GM23338 (cell line): Measurements from ENCODE around the gene SYNE1.

ENCODE experiments used
- ETS1 ChIP-seq: IDR thresholded peaks from 2 replicates; pipeline ENCODE4 v1.6.1; 2016; ENCODE audit warnings: antibody characterized with exemption
- EZH2 ChIP-seq: fragments of 200-600 bp; sonication (generic); IDR thresholded peaks from one replicate; pipeline ENCODE4 v1.8.0; 2017; ENCODE audit warnings: antibody characterized with exemption, mild to moderate bottlenecking, low read depth; ENCODE audit not compliant: unreplicated experiment
- EZH2phosphoT487 ChIP-seq: fragments of 200-600 bp; sonication (generic); IDR thresholded peaks from one replicate; pipeline ENCODE4 v1.8.1; 2018; ENCODE audit warnings: antibody characterized with exemption; ENCODE audit not compliant: unreplicated experiment
- NANOG ChIP-seq: IDR thresholded peaks from 2 replicates; pipeline ENCODE4 v1.6.1; 2016; ENCODE audit warnings: antibody characterized with exemption, borderline replicate concordance
- POLR2AphosphoS5 ChIP-seq: IDR thresholded peaks from 2 replicates; pipeline ENCODE4 v1.6.1; 2016; ENCODE audit warnings: antibody characterized with exemption, low read depth
- STAT1 ChIP-seq: IDR thresholded peaks from one replicate; pipeline ENCODE4 v1.6.1; 2016; ENCODE audit warnings: antibody characterized with exemption; ENCODE audit not compliant: unreplicated experiment
- TF ChIP-seq, protein P1 (sequence below), 2 experiments: fragments of 200-600 bp in 1 of 2; sonication (generic) in 1 of 2; conservative IDR thresholded peaks; 2 replicates each; pipeline versions ENCODE4 v1.5.1 to v1.6.1; 2016 to 2017; ENCODE audit warnings: antibody characterized with exemption in 2 of 2, low read depth in 2 of 2, mild to moderate bottlenecking in 2 of 2, moderate library complexity in 1 of 2
- TF ChIP-seq, protein P2 (sequence below): IDR thresholded peaks from one replicate; pipeline ENCODE4 v1.6.1; 2018; ENCODE audit warnings: antibody characterized with exemption; ENCODE audit not compliant: unreplicated experiment
- TF ChIP-seq, protein P3 (sequence below): fragments of 250-450 bp; sonication (Bioruptor Pico); IDR thresholded peaks from 2 replicates; pipeline ENCODE4 v1.5.0; 2020; ENCODE audit warnings: mild to moderate bottlenecking, moderate library complexity

DNA sequence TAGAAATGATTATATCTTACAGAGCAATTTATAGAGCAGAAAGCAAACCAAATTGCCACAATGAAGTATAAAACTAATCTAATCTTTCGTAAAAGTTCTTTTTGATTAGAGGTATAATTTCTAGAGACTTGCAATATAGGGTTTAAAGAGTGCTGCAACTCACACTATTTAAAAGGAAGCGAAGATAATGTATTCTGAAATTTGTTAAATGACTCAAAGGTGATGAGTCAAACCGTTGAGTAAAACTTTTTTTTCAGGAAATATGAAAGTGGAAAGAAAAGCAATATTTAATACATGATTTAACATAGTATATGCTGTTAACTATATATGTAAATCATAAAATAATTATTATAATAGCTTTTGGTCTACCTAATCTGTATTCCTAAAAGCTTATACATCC lies 133.6 kb downstream of the SYNE1 start:
- TF ChIP-seq EZH2 = no peak
- TF ChIP-seq, protein P1, sequence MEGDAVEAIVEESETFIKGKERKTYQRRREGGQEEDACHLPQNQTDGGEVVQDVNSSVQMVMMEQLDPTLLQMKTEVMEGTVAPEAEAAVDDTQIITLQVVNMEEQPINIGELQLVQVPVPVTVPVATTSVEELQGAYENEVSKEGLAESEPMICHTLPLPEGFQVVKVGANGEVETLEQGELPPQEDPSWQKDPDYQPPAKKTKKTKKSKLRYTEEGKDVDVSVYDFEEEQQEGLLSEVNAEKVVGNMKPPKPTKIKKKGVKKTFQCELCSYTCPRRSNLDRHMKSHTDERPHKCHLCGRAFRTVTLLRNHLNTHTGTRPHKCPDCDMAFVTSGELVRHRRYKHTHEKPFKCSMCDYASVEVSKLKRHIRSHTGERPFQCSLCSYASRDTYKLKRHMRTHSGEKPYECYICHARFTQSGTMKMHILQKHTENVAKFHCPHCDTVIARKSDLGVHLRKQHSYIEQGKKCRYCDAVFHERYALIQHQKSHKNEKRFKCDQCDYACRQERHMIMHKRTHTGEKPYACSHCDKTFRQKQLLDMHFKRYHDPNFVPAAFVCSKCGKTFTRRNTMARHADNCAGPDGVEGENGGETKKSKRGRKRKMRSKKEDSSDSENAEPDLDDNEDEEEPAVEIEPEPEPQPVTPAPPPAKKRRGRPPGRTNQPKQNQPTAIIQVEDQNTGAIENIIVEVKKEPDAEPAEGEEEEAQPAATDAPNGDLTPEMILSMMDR (conservative IDR thresholded peaks at IDR 0.05; ENCODE audit: low read depth in 2 of 2) = no peak
- TF ChIP-seq, protein P2, sequence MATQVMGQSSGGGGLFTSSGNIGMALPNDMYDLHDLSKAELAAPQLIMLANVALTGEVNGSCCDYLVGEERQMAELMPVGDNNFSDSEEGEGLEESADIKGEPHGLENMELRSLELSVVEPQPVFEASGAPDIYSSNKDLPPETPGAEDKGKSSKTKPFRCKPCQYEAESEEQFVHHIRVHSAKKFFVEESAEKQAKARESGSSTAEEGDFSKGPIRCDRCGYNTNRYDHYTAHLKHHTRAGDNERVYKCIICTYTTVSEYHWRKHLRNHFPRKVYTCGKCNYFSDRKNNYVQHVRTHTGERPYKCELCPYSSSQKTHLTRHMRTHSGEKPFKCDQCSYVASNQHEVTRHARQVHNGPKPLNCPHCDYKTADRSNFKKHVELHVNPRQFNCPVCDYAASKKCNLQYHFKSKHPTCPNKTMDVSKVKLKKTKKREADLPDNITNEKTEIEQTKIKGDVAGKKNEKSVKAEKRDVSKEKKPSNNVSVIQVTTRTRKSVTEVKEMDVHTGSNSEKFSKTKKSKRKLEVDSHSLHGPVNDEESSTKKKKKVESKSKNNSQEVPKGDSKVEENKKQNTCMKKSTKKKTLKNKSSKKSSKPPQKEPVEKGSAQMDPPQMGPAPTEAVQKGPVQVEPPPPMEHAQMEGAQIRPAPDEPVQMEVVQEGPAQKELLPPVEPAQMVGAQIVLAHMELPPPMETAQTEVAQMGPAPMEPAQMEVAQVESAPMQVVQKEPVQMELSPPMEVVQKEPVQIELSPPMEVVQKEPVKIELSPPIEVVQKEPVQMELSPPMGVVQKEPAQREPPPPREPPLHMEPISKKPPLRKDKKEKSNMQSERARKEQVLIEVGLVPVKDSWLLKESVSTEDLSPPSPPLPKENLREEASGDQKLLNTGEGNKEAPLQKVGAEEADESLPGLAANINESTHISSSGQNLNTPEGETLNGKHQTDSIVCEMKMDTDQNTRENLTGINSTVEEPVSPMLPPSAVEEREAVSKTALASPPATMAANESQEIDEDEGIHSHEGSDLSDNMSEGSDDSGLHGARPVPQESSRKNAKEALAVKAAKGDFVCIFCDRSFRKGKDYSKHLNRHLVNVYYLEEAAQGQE = no peak
- TF ChIP-seq NANOG = no peak
- TF ChIP-seq POLR2AphosphoS5 = no peak
- TF ChIP-seq, protein P3, sequence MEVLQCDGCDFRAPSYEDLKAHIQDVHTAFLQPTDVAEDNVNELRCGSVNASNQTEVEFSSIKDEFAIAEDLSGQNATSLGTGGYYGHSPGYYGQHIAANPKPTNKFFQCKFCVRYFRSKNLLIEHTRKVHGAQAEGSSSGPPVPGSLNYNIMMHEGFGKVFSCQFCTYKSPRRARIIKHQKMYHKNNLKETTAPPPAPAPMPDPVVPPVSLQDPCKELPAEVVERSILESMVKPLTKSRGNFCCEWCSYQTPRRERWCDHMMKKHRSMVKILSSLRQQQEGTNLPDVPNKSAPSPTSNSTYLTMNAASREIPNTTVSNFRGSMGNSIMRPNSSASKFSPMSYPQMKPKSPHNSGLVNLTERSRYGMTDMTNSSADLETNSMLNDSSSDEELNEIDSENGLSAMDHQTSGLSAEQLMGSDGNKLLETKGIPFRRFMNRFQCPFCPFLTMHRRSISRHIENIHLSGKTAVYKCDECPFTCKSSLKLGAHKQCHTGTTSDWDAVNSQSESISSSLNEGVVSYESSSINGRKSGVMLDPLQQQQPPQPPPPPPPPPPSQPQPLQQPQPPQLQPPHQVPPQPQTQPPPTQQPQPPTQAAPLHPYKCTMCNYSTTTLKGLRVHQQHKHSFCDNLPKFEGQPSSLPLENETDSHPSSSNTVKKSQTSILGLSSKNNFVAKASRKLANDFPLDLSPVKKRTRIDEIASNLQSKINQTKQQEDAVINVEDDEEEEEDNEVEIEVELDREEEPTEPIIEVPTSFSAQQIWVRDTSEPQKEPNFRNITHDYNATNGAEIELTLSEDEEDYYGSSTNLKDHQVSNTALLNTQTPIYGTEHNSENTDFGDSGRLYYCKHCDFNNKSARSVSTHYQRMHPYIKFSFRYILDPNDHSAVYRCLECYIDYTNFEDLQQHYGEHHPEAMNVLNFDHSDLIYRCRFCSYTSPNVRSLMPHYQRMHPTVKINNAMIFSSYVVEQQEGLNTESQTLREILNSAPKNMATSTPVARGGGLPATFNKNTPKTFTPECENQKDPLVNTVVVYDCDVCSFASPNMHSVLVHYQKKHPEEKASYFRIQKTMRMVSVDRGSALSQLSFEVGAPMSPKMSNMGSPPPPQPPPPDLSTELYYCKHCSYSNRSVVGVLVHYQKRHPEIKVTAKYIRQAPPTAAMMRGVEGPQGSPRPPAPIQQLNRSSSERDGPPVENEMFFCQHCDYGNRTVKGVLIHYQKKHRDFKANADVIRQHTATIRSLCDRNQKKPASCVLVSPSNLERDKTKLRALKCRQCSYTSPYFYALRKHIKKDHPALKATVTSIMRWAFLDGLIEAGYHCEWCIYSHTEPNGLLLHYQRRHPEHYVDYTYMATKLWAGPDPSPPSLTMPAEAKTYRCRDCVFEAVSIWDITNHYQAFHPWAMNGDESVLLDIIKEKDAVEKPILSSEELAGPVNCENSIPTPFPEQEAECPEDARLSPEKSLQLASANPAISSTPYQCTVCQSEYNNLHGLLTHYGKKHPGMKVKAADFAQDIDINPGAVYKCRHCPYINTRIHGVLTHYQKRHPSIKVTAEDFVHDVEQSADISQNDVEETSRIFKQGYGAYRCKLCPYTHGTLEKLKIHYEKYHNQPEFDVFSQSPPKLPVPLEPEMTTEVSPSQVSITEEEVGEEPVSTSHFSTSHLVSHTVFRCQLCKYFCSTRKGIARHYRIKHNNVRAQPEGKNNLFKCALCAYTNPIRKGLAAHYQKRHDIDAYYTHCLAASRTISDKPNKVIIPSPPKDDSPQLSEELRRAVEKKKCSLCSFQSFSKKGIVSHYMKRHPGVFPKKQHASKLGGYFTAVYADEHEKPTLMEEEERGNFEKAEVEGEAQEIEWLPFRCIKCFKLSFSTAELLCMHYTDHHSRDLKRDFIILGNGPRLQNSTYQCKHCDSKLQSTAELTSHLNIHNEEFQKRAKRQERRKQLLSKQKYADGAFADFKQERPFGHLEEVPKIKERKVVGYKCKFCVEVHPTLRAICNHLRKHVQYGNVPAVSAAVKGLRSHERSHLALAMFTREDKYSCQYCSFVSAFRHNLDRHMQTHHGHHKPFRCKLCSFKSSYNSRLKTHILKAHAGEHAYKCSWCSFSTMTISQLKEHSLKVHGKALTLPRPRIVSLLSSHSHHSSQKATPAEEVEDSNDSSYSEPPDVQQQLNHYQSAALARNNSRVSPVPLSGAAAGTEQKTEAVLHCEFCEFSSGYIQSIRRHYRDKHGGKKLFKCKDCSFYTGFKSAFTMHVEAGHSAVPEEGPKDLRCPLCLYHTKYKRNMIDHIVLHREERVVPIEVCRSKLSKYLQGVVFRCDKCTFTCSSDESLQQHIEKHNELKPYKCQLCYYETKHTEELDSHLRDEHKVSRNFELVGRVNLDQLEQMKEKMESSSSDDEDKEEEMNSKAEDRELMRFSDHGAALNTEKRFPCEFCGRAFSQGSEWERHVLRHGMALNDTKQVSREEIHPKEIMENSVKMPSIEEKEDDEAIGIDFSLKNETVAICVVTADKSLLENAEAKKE (CRISPR knock-in tag) = no peak
- TF ChIP-seq ETS1 = no peak
- TF ChIP-seq STAT1 = no peak
- TF ChIP-seq EZH2phosphoT487 = no peak
